ELF-1 (cell line): Measurements from ENCODE around the gene ARID1B.

Experiments
- DNase-seq: peaks from one replicate; pipeline ENCODE4 v3.0.0-alpha.2; 2016; ENCODE audit warnings: low read depth, low spot score

Gene ARID1B

DNA sequence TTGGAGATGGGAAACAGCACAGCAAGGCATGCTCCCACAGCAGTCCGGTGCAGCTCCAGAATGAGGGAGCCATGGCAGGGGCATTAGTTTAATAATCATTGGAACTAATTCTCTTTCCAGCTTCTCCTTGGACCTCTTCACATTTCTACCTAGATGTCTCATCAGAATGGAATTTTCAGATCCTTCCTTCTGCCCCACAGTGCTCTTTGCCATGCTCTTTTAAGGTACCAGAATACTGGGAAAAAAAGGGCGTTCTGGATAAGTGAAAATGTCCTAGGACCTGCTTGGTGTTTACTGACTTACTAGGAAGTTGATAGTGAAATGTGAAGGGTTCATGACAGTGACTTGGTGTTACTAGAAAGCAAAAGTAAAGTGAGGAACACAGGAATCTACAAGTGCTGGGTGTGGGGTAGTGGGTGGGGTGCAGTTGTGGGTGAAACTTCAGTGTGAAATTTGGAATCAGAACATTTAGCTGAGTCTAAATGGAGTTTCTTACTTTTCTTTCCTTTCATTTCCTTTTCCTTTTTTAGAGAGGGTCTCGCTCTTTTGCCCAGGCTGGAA lies 207.1 kb downstream of the ARID1B start:
- no peak for DNase-seq

DNA sequence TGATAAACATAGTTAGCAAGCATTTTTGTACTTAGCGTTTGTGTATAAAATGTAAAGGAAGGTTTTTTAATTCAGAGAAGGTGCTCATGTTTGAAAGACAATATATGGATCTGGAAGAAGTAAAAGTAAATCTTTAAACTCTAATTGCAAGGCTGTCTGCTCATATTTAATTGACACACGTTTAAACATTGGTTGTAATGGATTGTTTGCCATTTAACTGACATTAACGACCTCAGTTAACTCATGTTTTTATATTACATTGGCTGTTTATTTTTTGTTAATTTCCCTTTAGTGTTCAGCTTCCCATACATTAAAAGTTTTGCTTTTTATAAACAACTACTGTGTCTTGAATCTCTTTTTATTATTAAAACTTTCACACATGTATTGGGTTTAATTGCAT lies 208.1 kb downstream of the ARID1B start:
- DNase-seq: no peak

DNA sequence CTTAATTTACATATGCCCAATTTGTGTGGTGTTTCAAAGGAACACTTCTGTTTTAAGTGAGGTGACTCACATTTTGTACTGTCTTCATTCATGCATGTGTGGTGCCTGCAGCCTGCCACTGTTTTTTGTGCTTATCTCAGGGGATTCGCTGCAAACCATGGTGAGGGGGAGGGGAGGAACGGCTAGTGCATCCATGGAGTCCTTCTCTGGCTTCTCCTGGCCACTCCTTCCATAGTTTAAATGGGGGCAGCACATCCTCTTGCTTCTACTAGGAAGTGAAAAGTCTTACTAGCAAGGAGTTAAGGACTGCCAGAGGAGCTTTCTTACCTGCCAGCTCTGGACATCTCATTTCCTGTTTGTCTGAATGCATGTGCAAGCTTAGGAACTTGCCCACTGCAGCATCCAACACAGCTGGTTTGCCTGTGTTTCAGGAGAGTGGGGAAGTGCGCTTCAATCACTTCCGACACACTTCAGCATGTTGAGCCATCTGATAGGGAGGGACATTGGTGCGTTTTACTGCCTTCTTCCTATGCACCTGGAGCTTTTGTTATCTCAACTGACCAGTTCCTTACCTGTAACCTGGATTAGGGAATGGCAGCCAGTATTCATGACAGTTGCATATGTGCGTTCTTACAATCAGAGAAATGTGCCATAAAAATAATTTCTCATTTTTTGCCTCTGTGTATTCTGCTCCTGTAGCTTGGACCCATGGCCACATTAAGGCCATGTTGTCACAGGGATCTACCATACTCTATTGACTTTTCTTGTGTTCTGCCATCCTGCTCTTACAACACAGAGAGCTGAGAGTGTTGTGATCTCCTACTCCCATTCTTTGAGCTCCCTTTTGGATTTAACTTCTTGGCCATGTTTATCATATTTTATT lies 211.3 kb downstream of the ARID1B start:
- DNase-seq: peak; percentile 64

DNA sequence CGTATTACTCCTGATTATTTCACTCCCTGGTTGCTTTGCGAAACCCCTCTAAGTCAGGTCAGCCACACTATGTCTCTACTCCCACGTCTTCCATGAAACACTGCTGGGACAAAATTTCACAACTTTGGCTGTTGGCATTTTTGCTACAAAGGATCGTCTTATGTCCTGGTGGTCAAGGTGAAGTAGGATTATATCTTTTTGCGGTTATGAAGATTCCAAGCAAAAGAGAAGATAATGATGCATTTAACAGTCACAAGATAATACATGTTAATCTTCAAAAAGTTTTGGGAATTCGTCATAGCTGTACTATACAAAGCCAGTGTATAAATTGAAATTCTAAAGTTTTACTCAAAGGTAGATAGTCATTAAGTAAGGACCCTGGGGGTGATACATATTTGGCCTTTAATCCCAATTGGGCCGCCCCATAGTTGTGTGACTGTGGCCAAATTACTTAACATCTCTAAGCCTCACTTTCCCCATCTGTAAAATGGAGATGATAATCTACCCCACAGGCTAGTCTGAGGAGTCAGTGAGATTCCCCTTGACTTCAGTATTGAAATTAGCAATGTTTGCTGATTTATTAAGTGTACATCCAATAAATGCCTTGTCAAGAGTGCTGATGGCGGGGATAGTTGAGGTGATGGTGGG lies 212.1 kb downstream of the ARID1B start:
- no peak for DNase-seq

DNA sequence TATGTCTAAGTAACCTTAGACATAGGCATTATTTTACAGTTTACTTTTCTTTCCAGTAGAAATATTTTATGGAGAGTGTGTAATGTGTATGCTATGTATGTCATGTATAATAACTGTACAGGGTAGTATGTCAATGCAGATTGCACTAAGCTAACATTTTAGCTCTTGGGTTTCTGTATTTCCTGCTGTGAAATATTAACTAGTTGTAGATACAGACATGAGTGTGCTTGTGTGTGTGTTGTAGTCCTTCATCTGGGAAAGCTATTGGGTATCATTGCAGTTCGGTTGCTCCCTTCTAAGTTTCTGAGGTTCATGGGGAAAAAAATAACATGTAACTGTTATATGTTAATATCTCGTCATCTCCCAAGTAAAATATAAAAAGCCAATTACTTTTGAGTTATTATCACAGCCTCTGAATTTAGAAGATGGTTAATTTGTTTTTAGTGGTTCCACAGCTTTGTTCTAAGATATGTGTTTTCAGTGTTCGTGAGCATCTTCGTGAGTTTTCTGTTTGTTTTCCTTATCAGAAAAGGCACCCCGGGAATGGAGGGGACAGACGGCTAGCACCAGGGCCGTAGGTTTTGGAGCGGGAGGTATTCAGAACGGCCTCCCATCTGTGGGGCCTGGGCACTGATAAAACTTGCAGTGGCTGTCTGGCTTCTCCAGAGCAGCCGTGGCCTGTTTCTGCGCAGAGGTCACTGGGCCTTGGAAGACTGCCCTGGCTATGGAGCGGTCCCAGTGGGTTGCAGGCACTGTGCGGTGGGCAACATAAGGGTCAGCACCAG lies 215.0 kb downstream of the ARID1B start:
- peak; percentile 45 for DNase-seq

DNA sequence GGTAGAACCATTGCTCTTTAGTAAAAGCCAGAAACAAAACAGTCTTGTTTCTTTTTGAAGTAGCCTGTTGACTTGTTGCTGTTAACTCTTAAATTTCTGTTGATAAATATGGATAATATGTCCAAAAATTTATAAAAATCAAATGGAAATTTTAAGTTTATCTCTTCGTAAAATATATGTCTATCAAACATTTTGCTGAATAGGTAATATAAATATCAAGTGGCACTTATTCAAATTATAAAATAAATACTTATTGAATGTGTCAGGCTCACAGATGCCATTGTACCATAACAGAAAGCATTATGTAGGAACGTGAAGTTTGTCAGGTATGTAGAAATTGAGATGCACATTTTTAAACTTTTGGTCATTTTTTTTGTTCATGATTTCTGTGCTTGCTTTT lies 216.5 kb downstream of the ARID1B start:
- DNase-seq: no peak

DNA sequence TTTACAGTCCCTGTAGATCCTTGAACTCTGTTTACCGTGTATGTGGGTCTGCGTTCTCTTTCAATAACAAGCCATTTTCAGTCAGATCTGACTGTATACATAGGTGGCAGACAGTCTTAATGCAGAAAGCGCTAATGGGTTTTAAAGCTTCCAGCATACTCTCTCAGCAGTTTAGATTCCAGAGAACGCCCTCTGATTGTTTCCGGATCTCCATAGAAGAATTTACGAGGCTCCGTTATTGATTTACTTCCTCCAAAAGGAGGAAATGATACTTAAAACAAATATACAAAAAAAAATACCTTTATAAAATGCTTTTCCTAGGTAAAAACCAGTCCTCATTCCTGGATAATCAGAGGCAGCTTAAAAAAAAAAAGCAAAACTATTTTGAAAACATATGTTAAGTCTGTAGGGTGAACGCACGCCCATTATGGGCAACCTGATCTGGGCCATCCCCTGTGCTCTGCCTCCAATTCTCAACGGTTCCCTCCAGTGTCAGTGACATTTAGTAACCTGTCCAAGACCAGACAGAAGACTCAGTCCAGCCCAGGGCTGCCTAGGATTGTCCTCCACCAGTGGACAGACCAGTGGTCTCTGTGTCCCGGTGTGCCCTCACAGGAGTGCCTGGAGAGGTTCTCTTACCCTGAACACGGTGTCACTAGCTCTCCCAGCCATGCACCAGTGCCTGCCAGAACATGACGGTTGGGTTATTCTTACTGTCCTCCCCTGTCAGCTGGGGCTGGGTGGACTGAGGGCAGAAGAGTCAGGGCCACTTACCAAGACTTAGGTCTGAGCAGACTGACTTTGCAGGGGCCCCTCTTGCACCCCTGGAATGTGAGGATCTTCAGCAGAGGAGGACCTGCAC lies 217.3 kb downstream of the ARID1B start:
- DNase-seq: no peak

DNA sequence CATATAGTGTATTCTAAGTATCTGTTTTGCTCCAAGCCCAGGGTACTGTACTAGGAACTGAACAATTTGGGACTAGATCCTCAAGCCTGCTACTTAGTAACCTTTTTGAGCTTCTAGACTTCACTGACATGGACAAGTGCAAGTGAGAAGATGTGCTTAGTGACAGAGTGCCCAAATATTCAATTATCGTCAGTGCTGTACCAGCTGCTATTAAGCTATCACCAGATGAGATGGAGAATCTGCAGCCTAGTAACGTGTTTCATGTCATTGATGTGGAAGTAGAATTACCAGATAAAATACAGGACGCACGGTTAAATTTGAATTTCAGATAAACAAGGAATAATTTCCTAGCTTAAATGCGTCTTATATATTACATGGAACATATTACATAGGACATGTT lies 218.3 kb downstream of the ARID1B start:
- DNase-seq: no peak

DNA sequence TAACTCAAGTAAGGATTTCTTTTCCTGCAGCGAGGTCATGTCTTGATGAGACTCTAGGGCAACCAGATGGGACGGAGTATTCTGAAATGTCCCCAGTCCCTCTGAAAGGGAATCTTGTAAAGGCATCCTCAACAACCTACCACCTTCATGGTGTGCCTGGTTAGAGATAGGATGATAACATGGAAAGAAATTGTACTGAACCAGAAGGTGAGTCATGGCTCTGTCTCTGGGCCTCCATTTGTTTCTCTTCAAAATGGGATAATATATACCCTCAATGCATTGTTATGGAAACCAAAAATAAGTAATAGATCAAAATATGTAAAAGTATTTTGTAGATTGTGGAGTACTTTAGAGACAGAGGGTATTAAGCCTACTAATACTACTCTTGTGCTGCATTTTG lies 219.1 kb downstream of the ARID1B start:
- no peak for DNase-seq

DNA sequence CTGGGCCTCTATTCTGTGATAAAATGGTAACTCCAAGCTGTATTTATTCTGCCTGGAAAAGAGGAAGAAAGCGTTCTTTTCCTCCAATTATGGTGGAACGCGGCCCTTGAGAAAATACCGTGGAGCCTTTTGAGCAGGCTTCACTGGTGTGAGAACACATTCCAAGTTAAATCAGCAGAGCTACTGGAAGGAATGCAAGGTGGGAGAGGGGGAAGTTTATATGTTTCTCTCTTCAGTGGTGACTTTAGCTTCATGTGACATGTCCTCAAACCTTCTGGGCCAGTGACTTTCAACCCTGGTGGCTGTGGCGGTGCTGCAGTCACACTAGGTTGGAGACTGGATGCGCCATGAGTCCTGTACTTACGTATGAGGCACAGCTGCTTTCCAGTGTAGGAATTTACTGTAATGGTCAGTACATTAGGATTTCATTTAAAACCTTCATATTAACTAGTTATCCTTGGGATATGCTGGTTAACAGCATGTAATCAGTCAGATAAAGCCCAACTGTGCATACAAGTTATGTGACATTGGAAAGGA lies 221.7 kb downstream of the ARID1B start:
- no peak for DNase-seq

DNA sequence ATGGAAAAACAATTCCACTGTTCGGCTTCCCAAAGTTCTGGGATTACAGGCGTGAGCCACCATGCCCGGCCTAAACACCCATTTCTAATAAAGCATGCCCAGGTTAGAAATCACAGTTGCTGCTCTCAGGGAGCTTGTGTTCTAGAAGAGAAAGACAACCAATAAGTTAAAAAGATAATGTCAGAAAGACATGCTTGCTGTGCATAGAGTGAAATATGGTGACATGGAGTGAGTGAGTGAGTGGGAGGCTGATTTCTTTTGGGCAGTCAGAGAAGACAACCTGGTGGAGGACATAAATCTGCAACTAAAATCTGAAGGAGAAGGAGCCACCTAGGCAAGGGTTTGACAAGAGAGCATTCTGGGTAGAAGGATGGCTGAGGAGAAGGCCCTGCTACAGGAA lies 222.6 kb downstream of the ARID1B start:
- DNase-seq: no peak

DNA sequence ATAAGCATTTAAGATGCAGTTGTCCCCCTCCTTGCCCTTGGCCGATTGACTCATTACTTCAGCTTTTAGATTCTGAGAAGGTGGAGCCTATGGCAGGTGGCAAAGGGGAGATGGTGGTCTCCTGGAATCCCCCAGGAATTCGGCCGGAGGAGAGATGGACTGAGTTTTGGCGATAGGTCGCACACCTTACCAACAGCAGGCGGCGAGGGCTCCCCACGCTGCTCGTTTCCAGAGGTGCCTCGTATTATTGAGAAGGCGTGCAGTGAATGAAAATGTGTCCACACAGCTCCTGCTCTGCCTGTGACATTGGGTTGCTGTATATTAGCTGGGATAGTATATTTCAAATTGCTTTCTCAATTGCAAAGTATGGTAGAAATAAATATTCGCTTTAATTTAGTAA lies 224.5 kb downstream of the ARID1B start:
- DNase-seq: no peak

DNA sequence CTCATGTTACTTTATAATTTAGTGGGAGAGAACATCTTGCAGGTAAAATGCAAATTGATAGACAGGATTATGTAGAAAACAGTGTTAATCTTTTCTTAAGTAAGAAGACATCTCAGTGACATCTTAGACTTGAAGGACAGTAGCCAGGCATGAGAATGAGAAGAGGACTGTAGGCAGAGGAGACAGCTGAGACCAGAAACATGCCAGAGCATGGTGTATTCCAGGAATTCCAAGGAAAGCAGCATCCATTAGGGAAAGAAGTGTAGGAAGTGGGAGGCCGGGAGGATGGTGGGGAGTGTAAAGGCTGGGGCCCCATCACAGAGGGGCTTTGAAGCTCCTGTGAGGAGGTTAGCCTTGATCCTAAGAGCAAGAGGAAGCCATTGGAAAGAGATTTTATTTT lies 225.6 kb downstream of the ARID1B start:
- no peak for DNase-seq

DNA sequence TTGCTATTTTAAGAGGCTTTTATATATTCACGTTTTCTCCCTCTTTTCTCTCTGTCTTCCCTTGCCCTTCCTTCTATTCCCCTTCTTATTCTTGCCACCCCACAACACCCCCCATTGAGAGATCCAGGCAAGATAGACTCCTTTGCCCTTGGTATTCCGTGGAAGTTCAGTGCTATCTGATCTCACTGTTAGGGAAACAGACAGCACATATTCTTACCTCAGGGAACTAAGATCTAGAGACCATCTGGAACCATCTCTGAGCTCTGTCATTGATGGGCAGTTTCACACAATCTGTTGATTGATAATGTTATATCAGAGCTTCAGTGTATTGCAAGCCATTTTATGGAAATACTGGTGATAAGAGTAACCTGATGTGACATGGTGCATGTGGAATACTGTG lies 228.8 kb downstream of the ARID1B start:
- DNase-seq: no peak

DNA sequence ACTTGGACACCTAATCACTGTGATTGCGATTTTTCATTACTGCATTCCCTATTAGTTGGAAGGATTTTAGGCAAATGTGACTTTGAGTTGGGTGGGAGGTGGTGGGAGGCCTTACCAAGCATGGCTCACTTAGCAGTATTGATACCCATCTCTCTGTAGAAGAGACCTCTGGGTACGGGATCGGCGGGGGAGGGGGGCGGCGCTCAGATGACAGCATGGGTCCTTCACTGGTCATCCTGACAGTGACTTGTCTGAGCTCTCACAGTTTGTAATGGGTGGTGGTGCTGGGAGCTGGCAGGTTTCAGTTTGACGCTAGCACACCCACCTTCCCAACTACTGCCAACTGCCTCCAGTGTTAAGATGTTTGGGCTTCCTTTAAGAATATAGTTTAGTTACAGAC lies 231.4 kb downstream of the ARID1B start:
- no peak for DNase-seq

DNA sequence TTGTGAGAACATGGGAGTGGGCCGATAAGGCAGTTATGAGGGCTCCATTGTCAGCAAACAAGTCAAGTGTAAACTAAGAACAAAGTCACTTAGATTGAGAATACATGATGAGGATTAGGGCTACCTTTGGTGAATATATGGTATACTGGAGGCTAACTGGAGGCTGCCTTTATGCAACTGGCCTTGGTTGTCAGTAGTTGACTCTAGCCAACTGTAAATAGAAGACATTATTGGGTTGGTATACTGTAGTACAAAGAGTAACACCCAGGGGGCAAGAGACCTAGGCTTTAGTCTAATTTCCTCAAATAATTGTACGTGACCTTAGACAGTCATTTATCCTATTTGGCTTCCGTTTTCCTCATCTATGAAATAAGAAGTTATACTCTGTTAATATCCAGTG lies 235.2 kb downstream of the ARID1B start:
- DNase-seq: no peak

DNA sequence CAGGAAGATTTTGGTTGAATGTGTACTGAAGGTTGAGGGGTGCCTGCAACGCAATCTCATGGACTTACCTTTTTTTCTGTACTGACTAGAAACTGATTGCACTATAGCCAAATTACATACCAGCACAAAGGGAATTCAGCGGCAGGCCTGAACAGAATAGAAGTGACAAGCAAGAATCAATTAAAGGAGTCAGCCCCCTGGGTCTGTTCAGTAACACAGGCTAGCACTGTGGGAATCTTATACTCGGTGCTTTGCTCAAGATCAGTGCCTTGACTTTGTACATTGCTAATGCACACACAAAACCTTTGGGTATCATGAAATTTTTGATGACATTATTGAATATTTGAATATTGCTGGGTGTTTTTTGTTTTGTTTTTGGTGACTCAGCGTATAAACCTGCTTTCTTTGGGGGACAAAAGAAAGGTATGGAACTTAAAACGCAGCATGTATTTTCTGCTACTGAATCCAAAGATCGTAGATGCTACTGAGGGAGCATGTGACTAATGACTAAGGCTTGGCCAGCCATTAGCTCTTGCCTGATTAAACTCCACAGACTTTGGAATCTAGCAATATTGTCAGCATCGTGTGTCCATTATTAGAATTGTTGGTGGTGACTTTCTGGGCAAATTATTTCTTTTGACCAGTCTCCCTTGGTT lies 236.6 kb downstream of the ARID1B start:
- no peak for DNase-seq

DNA sequence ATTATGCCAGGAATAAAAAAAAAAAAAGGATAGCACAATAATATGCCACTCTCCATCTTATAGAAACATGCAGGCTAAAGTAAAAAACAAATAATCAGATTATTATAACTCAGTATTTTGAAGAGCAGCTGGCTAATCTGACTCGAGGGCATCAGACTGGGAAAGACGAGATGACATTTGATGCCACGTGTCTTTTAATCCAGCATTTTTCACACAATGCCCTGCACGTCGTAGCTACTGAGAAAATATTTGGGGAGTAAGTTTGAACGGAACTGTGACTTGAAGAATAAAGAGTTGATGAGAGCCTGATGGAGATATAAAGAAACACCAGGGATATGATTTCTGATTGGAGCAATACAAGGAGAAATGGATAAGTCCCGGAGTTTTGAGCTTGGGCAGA lies 237.7 kb downstream of the ARID1B start:
- no peak for DNase-seq

DNA sequence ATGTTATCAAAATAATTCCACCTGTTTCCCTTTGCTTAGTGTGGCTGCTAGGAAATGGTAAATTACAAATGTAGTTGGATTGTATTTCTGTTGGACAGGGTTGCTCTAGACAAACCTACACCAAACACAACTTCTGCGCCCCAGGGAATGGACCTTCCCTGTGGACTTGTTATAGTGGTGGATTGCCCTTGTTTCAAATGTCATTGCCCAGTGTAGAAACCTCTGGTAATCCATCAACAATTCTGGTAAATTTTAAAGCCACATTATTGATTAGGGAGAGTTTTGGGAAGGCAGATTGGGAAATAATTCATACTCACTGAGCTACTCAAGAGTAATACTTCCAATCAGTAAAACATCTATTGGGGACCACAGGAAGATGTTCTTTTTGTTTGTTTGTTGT lies 239.8 kb downstream of the ARID1B start:
- DNase-seq: no peak

DNA sequence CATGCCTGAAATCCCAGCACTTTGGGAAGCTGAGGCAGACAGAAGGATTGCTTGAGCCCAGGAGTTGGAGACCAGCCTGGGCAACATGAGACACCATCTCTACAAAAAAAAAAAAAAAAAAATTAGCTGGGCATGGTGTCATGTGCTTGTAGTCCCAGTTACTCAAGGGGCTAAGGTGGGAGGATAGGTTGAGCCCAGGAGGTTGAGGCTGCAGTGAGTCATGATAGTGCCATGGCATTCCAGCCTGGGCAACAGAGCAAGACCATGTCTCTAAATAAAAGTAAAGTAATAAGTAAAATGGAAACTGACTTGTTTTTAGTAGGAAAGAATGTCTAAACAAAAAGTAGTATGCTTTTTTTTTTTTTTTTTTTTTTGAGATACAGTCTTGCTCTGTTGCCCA lies 240.7 kb downstream of the ARID1B start:
- no peak for DNase-seq
